ENCODE data around the gene LMNA. TPM values are rescaled to one million over a fixed set of nuclear protein-coding genes. Genes with fewer than 3 reads are reported as not detected.

LMNA gene
- total RNA-seq, 1 donor = 1,039 TPM

DNA sequence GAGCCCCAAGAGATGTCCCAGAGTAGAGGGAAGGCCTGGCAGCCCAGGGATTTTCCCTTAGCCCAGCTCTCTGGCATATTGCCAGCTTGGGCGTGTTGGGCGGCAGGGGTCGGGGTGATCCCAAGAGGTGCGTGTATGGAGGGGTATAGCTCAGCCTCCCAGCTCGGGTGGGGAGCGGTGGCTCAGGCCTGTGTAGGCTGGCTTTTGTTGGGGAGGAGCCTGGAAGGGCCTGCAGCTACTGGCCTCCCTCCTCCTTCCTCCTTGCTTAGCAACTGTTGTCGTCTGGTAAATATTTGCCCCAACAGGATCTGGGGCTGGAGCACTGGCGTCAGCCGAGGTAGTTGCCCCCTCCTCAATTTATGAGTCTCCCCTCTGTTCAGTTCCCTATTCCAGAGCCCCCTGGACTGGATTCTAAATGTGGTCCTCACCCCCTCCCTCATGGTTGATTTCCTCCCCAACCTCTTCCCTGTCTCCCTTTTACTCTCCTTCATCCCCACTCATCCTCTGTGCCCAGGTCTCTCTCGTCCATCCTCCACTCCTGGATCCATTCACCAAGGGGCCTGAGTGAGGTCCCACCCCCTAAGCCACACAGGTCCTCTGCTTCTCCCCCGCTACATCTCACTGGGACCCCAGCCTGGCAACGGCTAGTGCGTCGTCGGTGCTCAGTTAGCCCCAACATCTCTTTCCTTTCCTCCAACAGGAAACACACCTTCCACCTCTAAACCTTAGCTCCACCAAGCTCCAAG, 10.3 kb upstream of the LMNA start:
- DNase-seq (ENCODE audit: low read depth) = peak; percentile 90
- TF ChIP-seq, protein P1, sequence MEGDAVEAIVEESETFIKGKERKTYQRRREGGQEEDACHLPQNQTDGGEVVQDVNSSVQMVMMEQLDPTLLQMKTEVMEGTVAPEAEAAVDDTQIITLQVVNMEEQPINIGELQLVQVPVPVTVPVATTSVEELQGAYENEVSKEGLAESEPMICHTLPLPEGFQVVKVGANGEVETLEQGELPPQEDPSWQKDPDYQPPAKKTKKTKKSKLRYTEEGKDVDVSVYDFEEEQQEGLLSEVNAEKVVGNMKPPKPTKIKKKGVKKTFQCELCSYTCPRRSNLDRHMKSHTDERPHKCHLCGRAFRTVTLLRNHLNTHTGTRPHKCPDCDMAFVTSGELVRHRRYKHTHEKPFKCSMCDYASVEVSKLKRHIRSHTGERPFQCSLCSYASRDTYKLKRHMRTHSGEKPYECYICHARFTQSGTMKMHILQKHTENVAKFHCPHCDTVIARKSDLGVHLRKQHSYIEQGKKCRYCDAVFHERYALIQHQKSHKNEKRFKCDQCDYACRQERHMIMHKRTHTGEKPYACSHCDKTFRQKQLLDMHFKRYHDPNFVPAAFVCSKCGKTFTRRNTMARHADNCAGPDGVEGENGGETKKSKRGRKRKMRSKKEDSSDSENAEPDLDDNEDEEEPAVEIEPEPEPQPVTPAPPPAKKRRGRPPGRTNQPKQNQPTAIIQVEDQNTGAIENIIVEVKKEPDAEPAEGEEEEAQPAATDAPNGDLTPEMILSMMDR (IDR thresholded peaks at IDR 0.05; ENCODE audit: insufficient read depth, low read length) = no peak
- peak overlapping the region; percentile 52 for H3K4me3 ChIP-seq (ENCODE audit: low read depth, low read length)

DNA sequence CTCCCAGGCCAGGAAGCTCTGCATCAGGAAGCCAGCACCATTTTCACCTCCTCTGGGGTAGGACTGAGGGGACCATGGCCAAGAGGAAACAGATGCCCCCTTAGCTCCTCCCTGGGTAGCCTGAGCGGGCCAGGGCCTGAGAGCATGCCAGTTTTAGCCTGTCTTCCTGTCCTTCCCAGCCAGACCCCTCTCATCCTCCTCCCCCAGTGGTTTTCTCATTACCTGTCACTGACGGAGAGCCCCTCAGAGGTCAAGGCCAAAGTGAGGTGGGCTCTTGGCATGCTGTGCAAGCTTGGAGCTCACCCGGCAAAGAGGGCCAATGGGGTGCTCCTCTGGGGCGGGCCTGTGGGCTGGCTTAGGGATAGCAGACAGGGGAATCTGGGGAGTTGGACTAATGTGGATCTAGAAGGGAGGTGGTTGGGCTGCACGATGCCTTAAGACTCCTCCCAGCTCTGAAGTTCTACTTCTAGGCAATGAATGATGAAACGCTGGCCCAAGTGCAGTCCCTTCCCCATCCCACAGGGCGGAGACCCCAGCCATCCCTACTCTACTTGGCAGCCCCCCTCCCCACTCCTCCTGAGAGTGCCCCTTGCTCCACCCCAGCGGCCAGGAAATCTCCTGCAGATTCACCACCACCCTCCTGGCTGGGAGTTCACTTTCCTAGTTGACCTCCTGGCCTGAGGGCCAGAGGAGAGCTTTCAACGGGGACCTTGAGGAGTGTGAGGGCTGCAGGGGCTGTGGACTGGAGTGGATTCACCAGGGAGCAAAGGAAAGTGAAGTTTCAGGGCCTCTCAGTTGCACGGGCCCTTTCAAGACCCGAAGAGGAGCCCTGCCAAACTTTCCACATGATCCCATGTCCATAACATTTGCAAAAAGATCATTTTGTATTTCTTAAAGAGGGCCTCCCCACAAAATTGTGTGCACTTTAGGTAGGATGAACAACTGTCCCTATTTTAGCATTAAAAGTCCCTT, 9.4 kb upstream of the LMNA start:
- DNase-seq (ENCODE audit: low read depth) = peak; percentile 86
- peak overlapping the region; percentile 52 for H3K4me3 ChIP-seq (ENCODE audit: low read depth, low read length)
- TF ChIP-seq, protein P1 (IDR thresholded peaks at IDR 0.05; ENCODE audit: insufficient read depth, low read length) = peak; percentile 5

DNA sequence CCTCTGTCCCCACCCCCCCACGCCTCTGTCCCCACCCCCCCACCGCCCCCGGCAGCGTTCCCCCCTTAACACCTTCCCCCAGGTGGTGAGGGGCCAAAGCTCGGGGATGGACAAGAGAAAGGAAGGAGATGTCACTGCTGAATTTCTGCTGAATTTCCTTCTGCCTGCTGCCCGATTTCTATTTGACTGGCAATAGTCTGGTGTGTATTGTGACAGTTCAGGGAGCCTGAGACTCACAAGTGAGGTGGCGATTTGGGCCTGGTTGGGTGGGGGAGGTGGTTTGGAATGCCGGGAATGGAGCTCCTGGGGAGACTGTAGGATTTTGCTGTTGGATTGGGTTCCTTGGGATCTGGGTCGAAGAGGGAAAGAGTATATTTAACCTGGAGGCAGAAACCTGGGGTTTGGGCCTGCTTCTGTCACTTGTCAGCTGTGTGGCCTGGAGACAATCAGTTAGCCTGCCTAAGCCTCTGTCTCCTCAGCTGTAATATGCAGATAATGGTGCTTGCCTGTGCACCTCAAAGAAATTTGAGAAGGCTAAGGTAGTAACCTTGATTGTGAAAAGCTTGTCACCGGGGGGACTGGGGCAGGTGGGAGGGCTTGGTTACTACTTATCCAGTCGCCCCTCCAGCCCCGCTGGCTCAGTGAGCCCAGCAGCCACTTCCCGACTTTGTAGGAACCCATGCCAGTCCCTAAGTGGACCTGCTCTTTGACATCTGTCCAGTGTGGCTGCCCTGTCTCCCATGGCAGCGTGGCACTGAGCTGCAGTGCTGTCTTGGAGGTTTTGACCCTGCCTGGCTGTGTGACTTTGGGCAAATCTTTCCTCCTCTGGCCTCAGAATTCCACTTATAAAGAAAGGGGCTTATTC, 7.7 kb upstream of the LMNA start:
- no peak overlapping the region for H3K4me3 ChIP-seq (ENCODE audit: low read depth, low read length)

DNA sequence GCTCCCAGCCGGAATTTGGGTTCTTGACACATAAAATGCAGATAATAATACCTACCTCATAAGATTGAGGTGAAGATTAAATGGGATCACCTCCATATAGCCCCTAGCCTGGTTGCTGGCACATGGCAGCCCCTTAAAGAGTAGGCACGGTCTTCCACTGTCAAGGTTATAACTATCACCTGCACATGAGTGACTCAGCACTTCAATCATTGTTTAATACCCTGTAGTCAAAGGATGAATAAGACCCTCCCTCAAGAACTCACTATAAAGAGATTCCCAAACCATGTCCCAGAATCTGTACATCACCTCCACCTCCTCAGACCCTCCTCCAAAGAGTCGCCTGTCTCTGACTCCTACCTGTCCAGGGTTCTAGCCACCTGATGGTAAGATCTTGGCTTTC, 6.5 kb upstream of the LMNA start:
- H3K4me3 ChIP-seq (ENCODE audit: low read depth, low read length) = no peak overlapping the region
- no peak for DNase-seq (ENCODE audit: low read depth)
- TF ChIP-seq, protein P1 (IDR thresholded peaks at IDR 0.05; ENCODE audit: insufficient read depth, low read length) = no peak

More for the DNA sequence above, 7.7 kb upstream of the LMNA start:
- TF ChIP-seq, protein P1 (IDR thresholded peaks at IDR 0.05; ENCODE audit: insufficient read depth, low read length) = no peak
- peak; percentile 58 for DNase-seq (ENCODE audit: low read depth)

DNA sequence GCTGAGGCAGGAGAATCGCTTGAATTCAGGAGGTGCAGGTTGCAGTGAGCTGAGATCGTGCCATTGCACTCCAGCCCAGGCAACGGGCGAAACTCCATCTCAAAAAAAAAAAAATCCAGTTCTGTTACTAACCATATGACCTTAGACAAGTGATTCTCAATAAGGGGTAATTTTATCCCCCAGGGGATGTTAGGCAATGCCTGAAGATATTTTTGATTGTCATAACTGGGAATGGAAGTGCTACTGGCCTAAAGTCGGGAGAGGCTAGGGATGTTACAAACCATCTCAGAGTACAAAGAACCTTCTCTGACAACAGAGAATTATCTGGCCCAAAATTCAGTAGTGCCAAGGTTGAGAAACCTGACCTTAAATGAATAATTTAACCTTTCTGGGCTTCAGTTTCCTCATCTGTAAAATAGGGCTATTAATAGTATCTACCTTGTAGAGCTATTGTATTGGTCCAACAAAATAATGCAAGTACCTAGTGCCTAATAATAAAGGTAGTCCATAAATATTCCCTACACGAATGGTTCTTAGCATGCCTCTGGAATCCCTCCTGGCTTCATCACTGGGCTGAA, 5.8 kb upstream of the LMNA start:
- TF ChIP-seq, protein P1 (IDR thresholded peaks at IDR 0.05; ENCODE audit: insufficient read depth, low read length) = no peak
- DNase-seq (ENCODE audit: low read depth) = peak; percentile 43
- no peak overlapping the region for H3K4me3 ChIP-seq (ENCODE audit: low read depth, low read length)

DNA sequence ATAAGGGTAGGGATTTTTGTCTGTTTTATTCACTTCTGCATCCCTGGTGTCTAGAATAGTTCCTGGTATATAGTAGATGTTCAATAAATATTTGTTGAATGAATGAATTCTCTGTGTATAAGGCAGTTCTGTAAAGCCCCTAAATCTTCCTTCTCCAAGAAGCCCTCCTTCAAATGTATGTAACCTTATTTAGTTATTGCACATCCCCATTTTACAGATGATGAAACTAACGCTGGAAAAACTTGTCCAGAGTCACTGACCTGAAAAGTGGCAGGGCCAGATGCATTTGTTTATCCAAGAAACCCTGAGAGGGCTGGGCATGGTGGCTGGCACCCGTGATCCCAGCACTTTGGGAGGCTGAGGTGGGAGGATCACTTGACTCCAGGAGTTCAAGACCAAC, 4.3 kb upstream of the LMNA start:
- no peak for DNase-seq (ENCODE audit: low read depth)
- TF ChIP-seq, protein P1 (IDR thresholded peaks at IDR 0.05; ENCODE audit: insufficient read depth, low read length) = no peak

More for the DNA sequence above, 4.3 kb upstream of the LMNA start:
- H3K4me3 ChIP-seq (ENCODE audit: low read depth, low read length) = no peak overlapping the region
